HG03039 (cell line): Measurements from ENCODE around the gene CNIH2.
"Not testable (repeated sequence)": the region's sequence is repeated elsewhere in the genome, so short reads cannot be mapped to it uniquely, and the experiment has no call there.

Experiments used
- ATAC-seq: cut with Tn5 transposase; IDR thresholded peaks from one replicate; pipeline ENCODE4 v1.9.1; 2021; ENCODE audit warnings: mild to moderate bottlenecking, moderate library complexity; ENCODE audit not compliant: unreplicated experiment

Gene CNIH2

GRCh38 chr11:66289548-66290329 lies 11.8 kb downstream of the CNIH2 start:
- ATAC-seq: peak; percentile 17

GRCh38 chr11:66290330-66290621 lies 12.3 kb downstream of the CNIH2 start:
- ATAC-seq: no peak

- no peak for ATAC-seq
Observed at GRCh38 chr11:66291303-66291705, 13.3 kb downstream of the CNIH2 start.

GRCh38 chr11:66291706-66292542 lies 13.9 kb downstream of the CNIH2 start, which contains the start of gene TMEM151A:
Gene TMEM151A (plus strand): TSS chr11:66291894. CDS start chr11:66292014, 120 bp downstream.
- no peak for ATAC-seq

DNA sequence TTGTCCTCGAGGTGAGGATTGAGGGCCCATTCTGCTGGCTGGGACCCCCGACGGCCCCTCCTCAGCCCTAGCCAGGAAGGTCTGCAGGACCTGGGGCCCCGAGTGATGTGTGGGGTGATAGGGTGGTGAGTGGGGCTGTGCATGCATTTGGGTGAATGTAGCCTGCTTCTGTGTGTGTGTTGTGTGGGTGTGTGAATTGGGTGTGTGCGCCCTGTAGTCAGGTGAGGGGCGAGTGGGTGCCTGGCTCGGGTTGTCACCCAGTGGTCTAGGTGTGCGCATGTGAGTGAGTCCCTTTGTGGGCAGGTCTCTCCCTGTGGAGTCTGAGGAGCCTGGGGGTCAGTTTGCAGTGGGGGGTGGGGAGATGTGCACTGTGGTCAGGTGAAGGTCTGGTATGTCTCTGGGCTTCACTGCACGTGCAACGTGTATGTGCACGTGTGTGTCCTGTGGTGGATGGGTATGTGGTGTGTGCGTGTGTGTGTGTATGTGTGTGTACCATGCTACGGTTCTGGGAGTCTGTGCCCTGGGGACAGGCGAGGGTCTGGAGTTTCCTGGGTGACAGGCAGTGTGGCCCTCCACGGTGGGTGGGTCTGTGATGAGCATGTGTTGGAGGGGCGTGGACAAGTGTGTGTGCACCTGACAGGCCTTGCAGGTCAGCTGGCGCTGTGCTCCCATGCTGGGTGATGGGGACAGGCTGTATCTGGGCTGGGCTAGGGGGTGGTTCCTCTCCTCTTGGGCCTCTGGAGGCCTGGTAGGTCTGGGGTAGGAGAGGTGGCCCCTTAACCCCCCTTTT lies 14.8 kb downstream of the CNIH2 start:
- ATAC-seq: no peak

DNA sequence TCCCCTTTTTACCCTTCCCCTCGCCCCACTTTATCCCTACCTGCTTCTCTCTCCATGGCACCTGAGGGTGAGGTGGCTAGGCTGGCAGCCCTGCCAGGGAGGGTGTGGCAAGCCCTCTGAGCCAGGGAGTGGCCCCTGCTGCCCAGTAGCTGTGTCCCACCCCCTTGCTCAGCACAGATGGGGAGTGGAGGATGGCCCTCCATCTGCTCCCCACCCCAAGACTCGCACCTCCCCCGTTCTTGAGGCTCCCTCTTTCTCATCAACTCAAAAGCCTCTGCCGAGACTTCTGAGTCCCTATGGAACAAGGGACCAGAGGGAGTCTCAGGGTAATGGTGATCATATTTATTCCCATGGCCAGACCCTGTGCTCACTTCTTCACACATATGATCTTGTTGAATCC lies 15.4 kb downstream of the CNIH2 start:
- ATAC-seq: no peak

DNA sequence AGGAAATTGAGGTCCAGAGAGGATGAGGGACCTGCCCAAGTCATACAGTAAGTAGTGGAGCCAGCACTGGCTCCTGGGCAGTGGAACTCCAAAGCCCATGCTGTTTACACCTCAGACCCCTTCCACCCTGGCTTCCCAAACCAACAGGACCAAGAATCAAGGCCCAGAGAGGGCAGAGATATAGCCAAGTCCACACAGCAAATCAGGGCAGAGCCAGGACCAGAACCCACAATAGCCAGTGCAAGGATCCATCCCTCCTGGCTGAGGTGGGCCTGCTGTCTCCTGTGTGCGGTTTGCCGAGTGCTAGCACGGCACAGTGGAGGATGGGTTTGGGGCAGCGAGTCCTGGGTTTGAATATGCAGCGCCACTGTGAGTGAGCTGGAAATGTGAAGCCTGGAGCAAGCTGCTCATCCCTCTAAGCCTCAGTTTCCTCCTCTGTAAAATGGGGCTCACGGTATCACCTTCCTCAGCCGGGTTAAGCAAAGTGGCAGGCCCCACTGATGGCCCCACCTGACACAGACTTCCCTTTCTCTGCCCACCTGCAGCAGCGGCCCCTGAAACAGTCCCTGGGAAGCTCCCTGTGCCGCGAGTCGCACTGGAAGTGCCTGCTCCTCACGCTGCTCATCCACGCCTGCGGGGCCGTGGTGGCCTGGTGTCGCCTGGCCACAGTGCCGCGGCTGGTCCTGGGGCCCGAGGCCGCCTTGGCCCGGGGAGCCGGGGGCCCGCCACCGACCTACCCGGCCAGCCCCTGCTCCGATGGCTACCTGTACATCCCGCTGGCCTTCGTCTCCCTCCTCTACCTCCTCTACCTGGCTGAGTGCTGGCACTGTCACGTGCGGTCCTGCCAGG lies 16.0 kb downstream of the CNIH2 start:
- no peak for ATAC-seq

DNA sequence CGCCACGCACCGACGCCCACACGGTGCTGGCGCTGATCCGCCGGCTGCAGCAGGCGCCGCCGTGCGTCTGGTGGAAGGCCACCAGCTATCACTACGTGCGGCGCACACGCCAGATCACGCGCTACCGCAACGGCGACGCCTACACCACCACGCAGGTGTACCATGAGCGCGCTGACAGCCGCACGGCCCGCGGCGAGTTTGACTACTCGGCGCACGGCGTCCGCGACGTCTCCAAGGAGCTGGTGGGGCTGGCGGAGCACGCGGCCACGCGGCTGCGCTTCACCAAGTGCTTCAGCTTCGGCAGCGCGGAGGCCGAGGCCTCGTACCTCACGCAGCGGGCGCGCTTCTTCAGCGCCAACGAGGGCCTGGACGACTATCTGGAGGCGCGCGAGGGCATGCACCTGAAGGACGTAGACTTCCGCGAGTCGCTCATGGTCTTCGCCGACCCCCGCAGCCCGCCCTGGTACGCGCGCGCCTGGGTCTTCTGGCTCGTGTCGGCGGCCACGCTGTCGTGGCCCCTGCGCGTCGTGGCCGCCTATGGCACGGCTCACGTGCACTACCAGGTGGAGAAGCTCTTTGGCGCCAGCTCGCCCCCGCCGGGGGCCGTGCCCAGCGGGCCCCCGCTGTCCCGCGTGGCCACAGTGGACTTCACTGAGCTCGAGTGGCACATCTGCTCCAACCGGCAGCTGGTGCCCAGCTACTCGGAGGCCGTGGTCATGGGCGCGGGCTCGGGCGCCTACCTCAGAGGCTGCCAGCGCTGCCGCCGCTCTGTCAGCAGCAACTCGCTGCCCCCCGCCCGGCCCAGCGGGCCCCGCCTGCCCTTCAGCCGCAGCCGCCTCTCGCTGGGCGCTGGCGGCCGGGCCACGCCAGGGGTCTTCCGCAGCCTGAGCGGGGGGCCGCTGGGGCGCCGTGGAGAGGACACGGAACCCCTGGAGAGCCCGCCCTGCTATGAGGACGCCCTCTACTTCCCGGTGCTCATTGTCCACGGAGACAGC lies 16.9 kb downstream of the CNIH2 start:
- no peak for ATAC-seq

DNA sequence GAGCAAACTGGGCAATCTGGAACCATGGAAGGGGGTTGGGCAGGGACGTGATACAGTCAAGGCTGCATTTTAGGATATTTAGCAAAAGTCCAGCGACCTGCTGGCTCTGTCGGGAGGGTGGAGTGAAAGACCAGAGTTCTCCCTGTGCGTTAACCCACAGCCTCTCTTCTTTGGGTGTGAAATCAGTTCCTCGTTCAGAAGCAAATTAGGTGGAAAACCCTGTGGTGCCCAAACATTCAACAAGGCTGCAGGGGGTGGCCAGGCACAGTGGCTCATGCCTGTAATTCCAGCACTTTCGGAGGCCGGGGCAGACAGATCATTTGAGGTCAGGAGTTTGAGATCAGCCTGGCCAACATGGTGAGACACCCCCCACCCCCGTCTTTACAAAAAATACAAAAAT lies 19.6 kb downstream of the CNIH2 start:
- no peak for ATAC-seq

- no peak for ATAC-seq
Observed at GRCh38 chr11:66299186-66299585, 21.2 kb downstream of the CNIH2 start.

DNA sequence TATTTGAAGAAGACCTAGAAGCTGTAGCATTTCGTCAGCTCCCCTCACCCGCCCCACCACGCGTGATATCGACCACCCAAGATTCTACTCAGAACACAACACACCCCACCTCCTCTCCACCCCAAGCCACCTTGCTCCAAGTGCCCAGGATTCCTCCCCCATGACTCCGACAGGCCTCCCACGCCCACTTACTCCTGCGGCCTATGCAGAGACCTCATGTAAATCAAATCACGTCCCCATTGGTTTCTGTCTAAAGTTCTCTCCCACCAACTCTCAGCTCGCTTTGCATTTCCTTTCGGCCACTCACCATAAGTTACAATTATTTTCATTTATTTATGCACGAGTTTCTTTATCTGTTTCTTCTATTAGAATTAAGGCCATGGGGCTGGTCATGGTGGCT lies 24.7 kb downstream of the CNIH2 start:
- no peak for ATAC-seq

DNA sequence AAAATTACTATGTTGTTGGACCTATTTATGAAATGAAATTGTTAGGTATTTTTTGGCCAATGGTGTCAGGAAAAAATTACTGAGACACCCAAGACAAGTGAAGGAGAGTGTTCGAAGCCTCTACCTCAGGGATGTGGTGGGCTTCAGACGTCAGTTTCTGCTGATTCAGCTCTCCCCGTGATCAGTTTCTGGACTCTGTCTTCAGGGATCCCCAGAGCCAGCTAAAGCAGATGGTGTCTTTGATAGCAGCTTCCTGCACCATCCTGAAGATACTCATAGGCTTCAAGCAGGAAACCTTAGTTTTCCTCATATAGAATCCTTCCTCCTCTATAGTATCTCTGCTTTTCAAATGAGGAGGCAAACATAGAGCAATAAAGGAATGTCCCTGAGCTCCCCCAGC lies 31.5 kb downstream of the CNIH2 start:
- no peak for ATAC-seq

GRCh38 chr11:66310324-66310723 lies 32.3 kb downstream of the CNIH2 start:
- no peak for ATAC-seq

DNA sequence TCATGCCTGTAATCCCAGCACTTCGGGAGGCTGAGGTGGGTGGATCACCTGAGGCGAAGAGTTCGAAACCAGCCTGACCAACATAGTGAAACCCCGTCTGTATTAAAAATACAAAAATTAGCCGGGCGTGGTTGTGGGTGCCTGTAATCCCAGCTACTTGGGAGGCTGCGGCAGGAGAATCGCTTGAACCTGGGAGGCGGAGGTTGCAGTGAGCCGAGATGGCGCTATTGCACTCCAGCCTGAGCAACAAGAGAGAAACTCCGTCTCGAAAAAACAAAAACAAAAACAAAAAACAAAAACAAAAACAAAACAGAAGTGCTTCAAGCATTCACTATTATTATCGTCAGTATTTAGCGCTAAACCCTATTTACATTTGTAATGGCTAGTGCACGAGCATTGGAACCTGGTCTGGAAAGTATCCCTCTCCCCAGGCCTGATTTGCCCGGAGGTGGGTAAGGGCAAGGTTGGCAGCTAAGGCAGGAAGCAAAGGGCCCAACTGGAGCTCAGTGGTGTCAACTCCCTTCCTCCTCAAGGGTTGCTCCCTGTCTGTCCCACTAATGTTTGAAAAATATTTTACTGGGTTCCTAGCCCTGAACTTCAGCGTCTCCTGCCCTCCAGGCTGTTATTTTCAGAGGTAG lies 32.9 kb downstream of the CNIH2 start:
- ATAC-seq: not testable (repeated sequence)

- ATAC-seq: no peak
Observed at GRCh38 chr11:66311470-66311964, 33.5 kb downstream of the CNIH2 start.

DNA sequence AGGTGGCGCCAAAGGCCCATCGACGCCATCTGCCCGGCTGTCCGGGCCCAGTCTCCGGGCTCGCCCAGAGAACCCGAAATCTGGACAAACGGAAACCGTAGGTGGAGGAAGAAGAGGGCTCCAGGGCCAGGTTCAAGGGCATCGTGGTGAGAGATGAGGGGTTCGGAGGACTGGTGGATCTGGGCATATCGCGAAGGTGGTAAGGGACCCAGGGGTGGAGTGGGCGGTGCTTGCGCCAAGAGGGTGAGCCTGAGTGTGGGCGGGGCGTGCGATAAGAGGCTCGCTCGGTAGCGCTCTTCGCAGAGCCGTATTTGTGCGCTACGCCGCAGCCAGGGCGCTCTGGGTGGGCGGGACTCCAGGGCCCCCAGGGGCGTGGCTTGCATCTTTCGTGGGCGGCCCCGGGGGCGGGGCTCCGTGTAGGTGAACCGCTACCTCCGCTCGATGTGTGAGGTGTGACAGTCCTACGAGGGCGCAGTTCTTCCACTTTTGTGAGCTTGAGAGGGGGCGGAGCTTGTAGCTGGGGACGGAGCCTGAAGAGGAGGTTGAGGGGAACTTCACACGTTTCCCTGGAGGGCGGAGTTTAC lies 34.1 kb downstream of the CNIH2 start:
- ATAC-seq: peak; percentile 61

DNA sequence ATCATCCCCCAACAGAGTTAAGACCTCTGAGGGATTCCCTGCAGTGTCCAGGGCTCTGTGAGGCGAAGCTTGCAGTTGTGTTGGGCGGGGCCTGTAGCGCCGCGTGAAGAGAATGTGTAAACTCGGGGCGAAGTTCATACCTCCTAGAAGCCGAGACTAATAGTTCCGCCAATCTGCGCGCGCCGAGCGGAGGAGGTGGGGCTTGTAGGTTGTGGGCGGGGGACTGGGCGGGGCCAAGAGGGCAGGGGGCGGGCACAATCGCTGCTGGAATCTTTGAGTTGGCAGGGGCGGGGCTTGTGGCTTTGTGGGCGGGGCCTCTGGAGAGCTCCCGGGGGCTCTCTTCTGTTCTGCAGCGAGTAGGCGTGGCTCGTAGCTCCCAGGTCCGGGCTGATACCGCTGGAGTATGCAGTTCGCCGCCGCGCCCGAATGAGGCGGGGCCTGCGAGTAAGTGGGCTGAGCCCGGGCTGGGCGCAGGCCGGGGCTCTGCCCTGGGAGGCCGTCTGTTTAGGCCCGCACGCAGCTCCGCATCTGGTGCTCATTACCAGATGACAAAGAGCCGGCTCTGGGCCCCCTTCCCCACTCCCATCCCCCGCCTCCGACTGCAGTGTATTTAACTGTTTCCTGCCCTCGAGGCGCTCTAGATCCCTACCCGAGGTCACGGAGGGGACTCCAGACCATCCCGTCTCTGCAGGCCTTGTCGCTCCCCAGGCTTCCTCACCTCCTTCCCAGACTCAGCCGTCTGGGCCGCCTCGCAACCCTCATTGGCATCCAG lies 34.8 kb downstream of the CNIH2 start:
- peak; percentile 61 for ATAC-seq
